Measurements from ENCODE around the gene TNNT2. TPM values are rescaled to one million over a fixed set of nuclear protein-coding genes. Genes with fewer than 3 reads are reported as not detected.

The TNNT2 gene
- polyA plus RNA-seq, 2 donors = 7.1 to 7.5 TPM

- Histone ChIP-seq H3K27ac (ENCODE audit: low read depth in 2 of 2, low read length in 1 of 2) (peak overlapping the region; percentile 61 to 92), H3K9me3 (ENCODE audit: control insufficient read depth in 2 of 2, insufficient read depth in 1 of 2, low read depth in 1 of 2, low read length in 1 of 2) (no peaks in the 10 kb centered on the region)
- WGBS, 2 donors = 52 to 63% methylated on average over 10 of the region's 10 CpGs
These were observed 42.2 kb downstream of the TNNT2 start for GRCh38 chr1:201335174-201335870.

GRCh38 chr1:201334325-201335173 lies 42.9 kb downstream of the TNNT2 start:
- H3K4me1 ChIP-seq (ENCODE audit: control insufficient read depth in 2 of 2, insufficient read depth in 2 of 2, low read length in 1 of 2) = peaks cover 0 to 10% of the 10 kb centered on the region in 2 donors
- no peaks in the 10 kb centered on the region for H3K9me3 ChIP-seq (ENCODE audit: control insufficient read depth in 2 of 2, insufficient read depth in 1 of 2, low read depth in 1 of 2, low read length in 1 of 2)
- H3K27ac ChIP-seq (ENCODE audit: low read depth in 2 of 2, low read length in 1 of 2) = peak overlapping the region; percentile 61 to 92
- H3K4me3 ChIP-seq (ENCODE audit: low read depth in 1 of 2, low read length in 2 of 2) = no peak overlapping the region
- H3K27me3 ChIP-seq (ENCODE audit: control insufficient read depth in 1 of 2, insufficient read depth in 2 of 2, low read length in 2 of 2) = no peaks in the 10 kb centered on the region
- 54 to 57% methylated on average over 11 of the region's 11 CpGs for WGBS, 2 donors
- H3K36me3 ChIP-seq (ENCODE audit: control insufficient read depth in 2 of 2, insufficient read depth in 2 of 2, low read length in 1 of 2) = peaks cover 0 to 15% of the 10 kb centered on the region in 2 donors

More at GRCh38 chr1:201335174-201335870, 42.2 kb downstream of the TNNT2 start:
- Histone ChIP-seq H3K27me3 (ENCODE audit: control insufficient read depth in 1 of 2, insufficient read depth in 2 of 2, low read length in 2 of 2) (no peaks in the 10 kb centered on the region), H3K36me3 (ENCODE audit: control insufficient read depth in 2 of 2, insufficient read depth in 2 of 2, low read length in 1 of 2) (peaks cover 0 to 14% of the 10 kb centered on the region in 2 donors), H3K4me1 (ENCODE audit: control insufficient read depth in 2 of 2, insufficient read depth in 2 of 2, low read length in 1 of 2) (peaks cover 0 to 10% of the 10 kb centered on the region in 2 donors), H3K4me3 (ENCODE audit: low read depth in 1 of 2, low read length in 2 of 2) (no peak overlapping the region)

GRCh38 chr1:201332616-201333335 lies 44.7 kb downstream of the TNNT2 start:
- 92 to 93% methylated on average over 10 of the region's 10 CpGs for WGBS, 2 donors
- Histone ChIP-seq H3K9me3 (ENCODE audit: control insufficient read depth in 2 of 2, insufficient read depth in 1 of 2, low read depth in 1 of 2, low read length in 1 of 2) (no peaks in the 10 kb centered on the region), H3K27ac (ENCODE audit: low read depth in 2 of 2, low read length in 1 of 2) (peak overlapping the region in 1 of 2 donors; percentile 54), H3K27me3 (ENCODE audit: control insufficient read depth in 1 of 2, insufficient read depth in 2 of 2, low read length in 2 of 2) (no peaks in the 10 kb centered on the region), H3K4me3 (ENCODE audit: low read depth in 1 of 2, low read length in 2 of 2) (no peak overlapping the region), H3K36me3 (ENCODE audit: control insufficient read depth in 2 of 2, insufficient read depth in 2 of 2, low read length in 1 of 2) (peaks cover 0 to 27% of the 10 kb centered on the region in 2 donors), H3K4me1 (ENCODE audit: control insufficient read depth in 2 of 2, insufficient read depth in 2 of 2, low read length in 1 of 2) (peaks cover 0 to 17% of the 10 kb centered on the region in 2 donors)

- no peaks in the 10 kb centered on the region for H3K27me3 ChIP-seq (ENCODE audit: control insufficient read depth in 1 of 2, insufficient read depth in 2 of 2, low read length in 2 of 2)
- H3K9me3 ChIP-seq (ENCODE audit: control insufficient read depth in 2 of 2, insufficient read depth in 1 of 2, low read depth in 1 of 2, low read length in 1 of 2) = no peaks in the 10 kb centered on the region
- peaks cover 0 to 21% of the 10 kb centered on the region in 2 donors for H3K4me1 ChIP-seq (ENCODE audit: control insufficient read depth in 2 of 2, insufficient read depth in 2 of 2, low read length in 1 of 2)
- H3K36me3 ChIP-seq (ENCODE audit: control insufficient read depth in 2 of 2, insufficient read depth in 2 of 2, low read length in 1 of 2) = peaks cover 0 to 30% of the 10 kb centered on the region in 2 donors
- H3K27ac ChIP-seq (ENCODE audit: low read depth in 2 of 2, low read length in 1 of 2) = peak overlapping the region; percentile 14 to 50
- WGBS, 2 donors = 91 to 93% methylated on average over 8 of the region's 8 CpGs
- no peak overlapping the region for H3K4me3 ChIP-seq (ENCODE audit: low read depth in 1 of 2, low read length in 2 of 2)
These were observed 45.5 kb downstream of the TNNT2 start for GRCh38 chr1:201332021-201332420.

GRCh38 chr1:201331166-201331565 lies 46.3 kb downstream of the TNNT2 start:
- H3K4me1 ChIP-seq (ENCODE audit: control insufficient read depth in 2 of 2, insufficient read depth in 2 of 2, low read length in 1 of 2) = peaks cover 0 to 24% of the 10 kb centered on the region in 2 donors
- no peaks in the 10 kb centered on the region for H3K9me3 ChIP-seq (ENCODE audit: control insufficient read depth in 2 of 2, insufficient read depth in 1 of 2, low read depth in 1 of 2, low read length in 1 of 2)
- no peak overlapping the region for H3K4me3 ChIP-seq (ENCODE audit: low read depth in 1 of 2, low read length in 2 of 2)
- no peaks in the 10 kb centered on the region for H3K27me3 ChIP-seq (ENCODE audit: control insufficient read depth in 1 of 2, insufficient read depth in 2 of 2, low read length in 2 of 2)
- no peak overlapping the region for H3K27ac ChIP-seq (ENCODE audit: low read depth in 2 of 2, low read length in 1 of 2)
- WGBS, 2 donors = 79 to 91% methylated on average over 7 of the region's 7 CpGs
- peaks cover 0 to 38% of the 10 kb centered on the region in 2 donors for H3K36me3 ChIP-seq (ENCODE audit: control insufficient read depth in 2 of 2, insufficient read depth in 2 of 2, low read length in 1 of 2)

- H3K27ac ChIP-seq (ENCODE audit: low read depth in 2 of 2, low read length in 1 of 2) = peak overlapping the region in 1 of 2 donors; percentile 14
- H3K9me3 ChIP-seq (ENCODE audit: control insufficient read depth in 2 of 2, insufficient read depth in 1 of 2, low read depth in 1 of 2, low read length in 1 of 2) = no peaks in the 10 kb centered on the region
- no peak overlapping the region for H3K4me3 ChIP-seq (ENCODE audit: low read depth in 1 of 2, low read length in 2 of 2)
- H3K4me1 ChIP-seq (ENCODE audit: control insufficient read depth in 2 of 2, insufficient read depth in 2 of 2, low read length in 1 of 2) = peaks cover 0 to 22% of the 10 kb centered on the region in 2 donors
- H3K36me3 ChIP-seq (ENCODE audit: control insufficient read depth in 2 of 2, insufficient read depth in 2 of 2, low read length in 1 of 2) = peaks cover 0 to 44% of the 10 kb centered on the region in 2 donors
- no peaks in the 10 kb centered on the region for H3K27me3 ChIP-seq (ENCODE audit: control insufficient read depth in 1 of 2, insufficient read depth in 2 of 2, low read length in 2 of 2)
- 93 to 96% methylated on average over 2 of the region's 2 CpGs for WGBS, 2 donors
These were observed 46.9 kb downstream of the TNNT2 start for GRCh38 chr1:201330541-201330940.

GRCh38 chr1:201329801-201330200 lies 47.7 kb downstream of the TNNT2 start:
- H3K4me1 ChIP-seq (ENCODE audit: control insufficient read depth in 2 of 2, insufficient read depth in 2 of 2, low read length in 1 of 2) = peaks cover 0 to 29% of the 10 kb centered on the region in 2 donors

GRCh38 chr1:201329286-201329685 lies 48.2 kb downstream of the TNNT2 start:
- Histone ChIP-seq H3K9me3 (ENCODE audit: control insufficient read depth in 2 of 2, insufficient read depth in 1 of 2, low read depth in 1 of 2, low read length in 1 of 2) (no peaks in the 10 kb centered on the region), H3K4me3 (ENCODE audit: low read depth in 1 of 2, low read length in 2 of 2) (no peak overlapping the region), H3K36me3 (ENCODE audit: control insufficient read depth in 2 of 2, insufficient read depth in 2 of 2, low read length in 1 of 2) (peaks cover 0 to 56% of the 10 kb centered on the region in 2 donors), H3K4me1 (ENCODE audit: control insufficient read depth in 2 of 2, insufficient read depth in 2 of 2, low read length in 1 of 2) (peaks cover 0 to 28% of the 10 kb centered on the region in 2 donors), H3K27me3 (ENCODE audit: control insufficient read depth in 1 of 2, insufficient read depth in 2 of 2, low read length in 2 of 2) (no peaks in the 10 kb centered on the region), H3K27ac (ENCODE audit: low read depth in 2 of 2, low read length in 1 of 2) (peak overlapping the region in 1 of 2 donors; percentile 50)
- WGBS, 2 donors = 42 to 61% methylated on average over 2 of the region's 2 CpGs

More at GRCh38 chr1:201329801-201330200, 47.7 kb downstream of the TNNT2 start:
- Histone ChIP-seq H3K36me3 (ENCODE audit: control insufficient read depth in 2 of 2, insufficient read depth in 2 of 2, low read length in 1 of 2) (peaks cover 0 to 50% of the 10 kb centered on the region in 2 donors), H3K27me3 (ENCODE audit: control insufficient read depth in 1 of 2, insufficient read depth in 2 of 2, low read length in 2 of 2) (no peaks in the 10 kb centered on the region), H3K4me3 (ENCODE audit: low read depth in 1 of 2, low read length in 2 of 2) (no peak overlapping the region), H3K27ac (ENCODE audit: low read depth in 2 of 2, low read length in 1 of 2) (peak overlapping the region; percentile 1 to 50), H3K9me3 (ENCODE audit: control insufficient read depth in 2 of 2, insufficient read depth in 1 of 2, low read depth in 1 of 2, low read length in 1 of 2) (no peaks in the 10 kb centered on the region)
- 66 to 79% methylated on average over 4 of the region's 4 CpGs for WGBS, 2 donors

GRCh38 chr1:201328576-201328975 lies 48.9 kb downstream of the TNNT2 start:
- Histone ChIP-seq H3K27ac (ENCODE audit: low read depth in 2 of 2, low read length in 1 of 2) (peak overlapping the region; percentile 3 to 37), H3K4me3 (ENCODE audit: low read depth in 1 of 2, low read length in 2 of 2) (no peak overlapping the region), H3K4me1 (ENCODE audit: control insufficient read depth in 2 of 2, insufficient read depth in 2 of 2, low read length in 1 of 2) (peaks cover 0 to 28% of the 10 kb centered on the region in 2 donors), H3K36me3 (ENCODE audit: control insufficient read depth in 2 of 2, insufficient read depth in 2 of 2, low read length in 1 of 2) (peaks cover 0 to 62% of the 10 kb centered on the region in 2 donors), H3K9me3 (ENCODE audit: control insufficient read depth in 2 of 2, insufficient read depth in 1 of 2, low read depth in 1 of 2, low read length in 1 of 2) (no peaks in the 10 kb centered on the region), H3K27me3 (ENCODE audit: control insufficient read depth in 1 of 2, insufficient read depth in 2 of 2, low read length in 2 of 2) (no peaks in the 10 kb centered on the region)
- WGBS, 2 donors = 70 to 72% methylated on average over 4 of the region's 4 CpGs

Measured in esophagus (tissue), 2 donors.